Activated gamma-delta T cell (primary cell): Measurements from ENCODE around the gene STK38.

Experiments used
- DNase-seq: peaks from one replicate; lab custom pipeline; 2025; lab: John Stamatoyannopoulos, UW

Gene STK38

DNA sequence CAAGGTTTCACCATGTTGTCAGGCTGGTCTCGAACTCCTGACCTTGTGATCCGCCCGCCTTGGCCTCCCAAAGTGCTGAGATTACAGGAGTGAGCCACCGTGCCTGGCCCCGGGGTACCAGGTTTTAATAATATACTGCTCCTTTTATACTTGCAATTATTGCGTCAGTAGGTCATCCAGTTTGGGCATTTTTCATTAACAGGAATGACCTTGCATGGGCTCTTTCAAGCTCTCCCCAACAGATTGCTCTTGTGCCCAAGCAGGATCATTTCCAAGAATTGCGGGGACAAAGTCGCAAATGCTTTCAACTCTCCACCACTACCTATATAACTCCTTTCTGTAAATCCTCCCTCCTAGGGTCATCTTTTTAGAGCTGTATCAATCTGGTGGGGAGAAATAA lies 23.8 kb downstream of the STK38 start:
- no peak for DNase-seq

DNA sequence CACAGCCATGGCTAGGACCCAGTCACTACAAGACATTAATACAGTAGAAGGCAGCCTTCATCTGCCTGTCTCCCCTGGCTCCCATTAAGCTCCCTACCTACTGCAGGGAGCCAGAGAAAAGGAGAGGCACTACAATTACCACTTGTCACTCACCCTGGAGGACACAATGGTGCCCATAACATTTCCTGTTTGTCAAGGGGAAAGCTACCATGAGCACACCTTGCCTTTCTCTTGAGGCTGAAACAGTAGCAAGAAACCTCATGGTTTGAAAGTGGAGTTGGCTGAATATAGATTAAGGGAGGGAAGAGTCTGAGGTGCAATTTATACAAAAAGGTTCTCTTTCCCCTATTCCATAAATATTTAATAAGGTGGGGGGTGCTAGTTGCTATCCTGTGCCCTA lies 27.9 kb downstream of the STK38 start:
- DNase-seq, result no peak

DNA sequence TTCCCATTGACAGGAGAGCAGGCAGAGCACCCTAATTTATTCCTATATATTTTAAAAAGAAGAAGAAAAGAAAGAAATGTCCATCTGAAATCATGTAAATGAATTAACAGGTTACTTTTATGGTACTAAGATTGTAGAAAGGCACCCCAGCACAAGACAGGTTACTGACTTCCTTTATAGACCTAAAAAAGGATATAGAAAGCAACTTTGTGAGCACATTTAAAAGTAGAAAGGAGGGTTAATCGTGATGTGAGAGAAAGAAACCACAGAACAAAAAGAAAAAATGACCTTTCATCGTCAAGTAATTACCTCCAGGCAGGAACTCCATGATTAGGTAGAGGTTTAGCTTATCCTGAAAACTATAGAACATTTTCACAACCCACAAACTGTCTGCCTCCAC lies 29.9 kb downstream of the STK38 start:
- DNase-seq, result no peak

DNA sequence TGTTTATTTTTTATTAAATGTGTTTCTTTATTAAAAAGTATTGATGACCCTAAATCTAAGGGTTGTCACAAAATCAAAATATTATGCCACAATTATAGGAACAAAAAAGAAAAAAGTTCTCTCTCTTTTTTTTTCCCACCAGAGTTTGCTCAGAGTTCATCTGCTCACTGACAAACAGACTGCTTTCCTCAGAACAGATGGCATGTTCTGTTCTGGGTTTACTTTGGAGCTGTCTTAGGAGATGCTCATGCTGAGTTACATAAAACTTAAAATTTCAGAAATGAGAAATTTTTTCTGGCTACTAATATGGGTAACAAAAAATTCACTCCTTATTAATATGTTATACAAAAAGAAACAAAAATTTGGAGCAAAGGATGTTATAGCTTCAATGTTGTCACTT lies 30.3 kb downstream of the STK38 start:
- DNase-seq, result no peak

DNA sequence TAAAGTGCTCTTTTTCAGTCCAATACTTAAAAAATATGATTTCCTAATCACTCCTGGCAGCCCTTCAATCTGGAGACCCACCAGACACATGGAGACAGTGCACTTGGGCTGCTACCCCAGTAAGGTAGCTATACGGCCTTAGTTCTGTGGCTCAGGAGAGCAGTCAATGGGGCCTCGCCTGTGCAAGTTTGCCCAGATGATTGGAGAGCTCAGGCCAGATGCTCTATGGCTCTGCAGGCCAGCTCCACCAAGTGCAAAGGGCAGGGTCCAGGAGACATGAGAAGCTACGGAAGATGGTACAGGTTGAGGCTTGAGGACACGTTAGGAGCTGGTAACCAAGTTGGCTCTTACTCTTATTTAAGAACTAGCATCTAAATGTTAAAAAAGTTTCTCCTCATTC lies 30.7 kb downstream of the STK38 start:
- DNase-seq, result no peak

DNA sequence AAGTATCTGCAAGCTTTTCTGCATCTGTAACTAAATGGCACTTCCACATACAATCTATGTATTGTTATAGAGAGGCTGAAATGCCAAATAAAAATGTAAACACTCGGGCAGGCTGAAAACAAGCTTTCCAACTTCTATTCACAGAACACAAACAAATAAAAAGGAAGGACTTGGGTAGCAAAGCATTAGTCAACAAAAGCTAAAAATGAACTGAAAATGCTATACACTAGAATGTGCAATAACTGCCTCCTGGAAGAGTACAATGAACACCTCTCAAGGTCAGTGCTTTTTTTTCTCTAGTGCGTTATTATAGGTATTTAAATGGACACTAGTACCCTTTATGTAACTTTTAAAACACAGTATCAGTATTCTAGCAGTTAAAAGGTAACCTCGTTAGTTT lies 31.4 kb downstream of the STK38 start:
- no peak for DNase-seq

DNA sequence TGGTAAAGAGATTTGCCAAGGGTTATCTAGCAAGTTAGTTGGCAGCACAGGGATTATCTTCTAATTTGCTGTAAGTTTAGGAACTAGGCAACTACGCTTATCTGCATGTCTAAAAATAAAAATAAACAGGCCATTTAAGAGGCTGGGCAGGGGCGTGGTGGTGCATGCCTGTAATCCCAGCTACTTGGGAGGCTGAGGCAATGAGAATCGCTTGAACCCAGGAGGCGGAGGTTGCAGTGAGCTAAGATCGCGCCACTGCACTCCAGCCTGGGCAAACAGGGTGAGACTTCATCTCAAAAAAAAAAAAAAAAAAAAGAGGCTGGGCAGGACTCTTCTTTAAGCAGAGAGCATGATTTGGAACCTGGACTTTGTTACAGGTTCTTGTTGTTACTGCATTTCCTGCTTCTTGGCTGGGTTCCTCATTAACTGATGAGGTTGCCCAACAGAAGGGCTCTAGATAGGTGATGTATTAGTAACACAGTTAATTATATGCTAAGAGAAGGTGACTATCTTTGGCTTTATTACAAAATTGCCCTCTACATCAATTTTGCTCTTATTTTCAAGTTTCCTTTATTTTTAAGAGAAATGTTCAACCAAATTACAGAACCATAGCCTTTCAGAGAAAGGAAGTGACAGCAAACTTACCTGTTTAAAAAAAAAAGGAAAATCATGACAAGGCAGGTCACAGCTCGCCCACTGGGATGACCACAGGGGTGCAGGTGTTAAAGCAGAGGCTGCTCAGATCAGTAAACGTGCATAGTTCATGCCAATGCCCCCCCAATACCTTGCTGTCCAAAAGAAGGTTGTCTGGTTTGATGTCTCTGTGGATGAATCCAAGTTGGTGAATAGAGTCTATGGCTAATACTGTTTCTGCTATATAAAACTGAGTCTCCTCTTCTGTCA lies 32.5 kb downstream of the STK38 start:
- no peak for DNase-seq

DNA sequence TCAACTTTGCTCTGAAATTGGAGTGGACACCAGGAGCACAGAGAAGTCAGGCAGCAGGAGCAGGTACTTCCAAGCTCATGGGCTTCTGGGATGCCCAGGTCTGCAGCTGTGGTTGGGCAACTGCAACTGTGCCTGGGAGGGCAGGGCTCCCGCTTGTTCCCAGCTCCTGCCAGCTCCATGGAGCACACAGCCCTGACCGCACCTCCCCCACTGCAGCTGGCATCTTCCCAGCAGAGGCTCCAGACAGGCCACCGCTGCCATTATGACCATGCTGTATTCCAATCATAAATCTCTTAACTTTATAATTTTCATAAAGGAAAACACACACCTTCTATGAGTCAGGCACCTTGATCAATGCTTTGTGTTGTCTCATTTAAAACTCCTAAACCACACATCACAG lies 36.9 kb downstream of the STK38 start:
- no peak for DNase-seq

DNA sequence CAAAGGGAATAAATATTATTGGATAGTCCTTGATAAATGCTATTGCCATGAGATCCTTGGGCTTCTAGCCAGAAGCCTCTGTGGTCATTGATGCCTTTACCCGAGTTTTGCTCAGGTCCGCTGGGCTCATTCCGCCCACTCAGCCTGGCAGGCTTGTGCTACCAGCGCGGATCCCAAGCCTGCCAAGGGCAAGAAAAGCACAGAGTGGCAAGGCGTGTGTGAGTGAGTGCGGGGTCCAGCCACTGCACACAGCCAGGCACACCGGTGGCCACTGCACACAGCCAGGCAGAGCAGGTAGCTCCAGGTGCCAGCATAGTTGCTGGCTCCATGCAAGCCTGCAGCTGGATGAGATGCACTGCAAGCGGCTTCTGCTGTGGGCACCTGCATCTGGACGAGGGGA lies 38.7 kb downstream of the STK38 start:
- no peak for DNase-seq

DNA sequence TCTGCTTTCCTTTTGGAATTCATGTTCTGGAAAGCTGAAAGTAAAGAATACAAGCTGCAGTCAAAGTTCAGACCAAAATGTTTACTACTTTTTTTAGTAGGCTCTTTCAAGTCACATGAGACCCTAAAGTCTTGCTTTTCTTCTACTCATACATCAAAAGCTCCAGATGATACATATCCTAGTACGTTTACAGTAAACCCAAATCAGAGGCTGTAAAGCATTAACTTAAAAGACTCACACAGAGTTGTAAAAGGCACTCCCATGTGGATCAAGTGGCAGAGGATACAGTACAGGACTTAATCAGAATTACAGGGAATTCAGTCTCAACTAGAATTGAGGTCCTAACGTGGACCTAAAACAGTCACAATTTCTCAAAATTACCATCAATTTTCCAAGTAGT lies 40.7 kb downstream of the STK38 start:
- no peak for DNase-seq

DNA sequence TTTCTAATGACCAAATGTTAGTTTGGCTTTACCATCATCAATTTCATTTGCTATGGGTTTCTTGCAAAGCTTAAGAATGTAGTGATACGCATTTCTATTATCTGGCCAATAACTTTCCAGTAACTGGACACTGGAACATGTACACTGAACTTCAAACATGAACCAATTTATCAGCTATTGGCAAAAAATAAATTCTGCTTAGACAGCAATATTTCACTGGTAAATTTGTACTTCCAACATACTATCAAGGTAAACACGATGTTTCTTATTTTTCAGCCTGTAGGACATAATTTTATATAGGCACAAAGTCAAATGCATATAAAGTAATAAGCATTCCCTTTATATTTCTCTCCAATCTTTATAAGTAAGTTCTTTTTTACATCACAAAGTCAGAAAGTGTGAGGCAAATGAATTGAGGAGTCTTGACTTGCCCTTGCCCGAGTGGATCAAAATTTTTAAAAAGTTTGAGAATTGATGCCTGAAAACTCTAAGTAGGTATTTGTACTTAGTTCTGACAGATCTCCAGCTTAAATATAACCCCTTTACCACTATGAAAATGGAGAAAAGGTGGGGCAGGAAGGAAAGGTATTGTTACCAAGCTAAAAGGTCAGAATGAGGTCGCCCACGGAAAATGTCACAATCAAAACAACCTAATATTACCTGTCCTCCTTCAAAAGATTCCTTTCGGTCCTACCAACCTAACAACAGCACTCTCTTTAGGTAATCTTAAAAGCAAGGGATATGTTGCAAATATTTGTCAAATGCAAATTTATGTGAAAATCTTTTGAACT lies 41.3 kb downstream of the STK38 start:
- no peak for DNase-seq

DNA sequence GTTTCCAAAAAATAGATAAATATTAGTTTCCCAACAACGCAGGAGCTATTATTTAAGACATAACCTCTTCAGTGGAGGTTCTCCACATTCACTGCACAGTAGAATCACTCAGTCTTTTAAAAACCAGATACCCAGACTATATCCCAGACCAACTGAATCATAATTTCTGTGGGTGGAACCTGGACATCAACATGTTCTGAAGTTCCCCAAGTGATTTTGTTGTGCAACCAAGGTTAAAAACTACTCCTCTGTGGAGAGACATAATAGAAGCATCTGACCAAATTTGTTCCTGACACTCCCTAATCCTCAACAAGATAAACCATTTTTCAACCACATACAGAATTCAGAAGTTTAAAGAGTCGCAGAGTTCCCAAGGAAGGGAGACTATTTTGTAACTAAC lies 42.3 kb downstream of the STK38 start:
- DNase-seq, result no peak

DNA sequence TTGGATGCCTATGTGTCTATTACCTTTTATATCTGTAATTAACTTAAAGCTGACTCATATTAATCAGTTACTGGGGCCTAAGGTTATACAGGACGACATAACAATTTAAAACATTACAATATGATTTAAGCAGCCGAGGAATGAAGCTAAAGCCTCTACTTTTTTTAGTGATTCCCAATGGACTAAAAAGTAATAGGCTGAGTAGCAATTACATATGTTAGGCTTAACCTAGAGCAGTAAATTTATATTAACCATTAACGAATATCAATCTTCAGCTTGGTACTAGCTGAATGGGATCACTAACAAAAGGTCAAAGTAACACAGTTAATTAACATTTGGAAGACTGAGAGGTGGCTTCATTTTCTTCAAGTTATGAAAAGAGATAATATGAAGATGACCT lies 43.1 kb downstream of the STK38 start:
- no peak for DNase-seq

DNA sequence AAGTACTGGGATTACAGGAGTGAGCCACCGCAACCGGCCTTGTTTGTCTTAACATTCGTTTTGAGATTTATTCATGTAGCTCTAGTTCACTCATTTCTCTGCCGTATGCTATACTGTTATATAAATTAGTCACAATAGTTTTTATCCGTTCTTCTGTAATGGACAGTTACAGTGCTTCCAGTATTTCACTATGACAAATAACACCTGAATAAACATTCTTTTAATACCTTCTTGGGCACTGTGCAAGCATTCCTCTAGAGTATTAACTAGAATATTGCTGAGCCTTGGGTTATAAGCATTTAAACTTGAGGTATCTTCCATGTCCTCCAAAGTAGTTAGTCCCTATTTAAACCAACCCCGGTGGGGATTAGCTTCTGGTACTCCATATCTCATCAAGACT lies 45.6 kb downstream of the STK38 start:
- DNase-seq, result no peak

DNA sequence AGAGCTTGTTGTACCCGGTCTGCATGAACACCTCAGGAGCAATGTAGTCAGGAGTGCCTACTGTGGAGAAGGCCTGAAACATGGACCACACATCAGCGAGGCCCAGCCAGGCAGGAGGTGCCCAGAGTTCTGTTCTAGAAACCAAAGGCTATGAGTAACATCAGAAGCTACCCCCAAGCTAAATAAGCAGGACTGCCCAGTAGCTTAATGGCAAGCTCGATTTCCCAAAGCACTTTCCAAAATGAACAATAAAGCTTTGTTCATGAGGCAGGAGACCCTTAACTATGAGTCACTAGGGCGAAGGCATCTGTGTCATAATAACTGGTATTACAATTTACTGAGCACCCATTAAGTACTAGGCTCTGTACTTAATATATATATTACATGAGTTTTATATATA lies 47.4 kb downstream of the STK38 start:
- DNase-seq, result no peak

DNA sequence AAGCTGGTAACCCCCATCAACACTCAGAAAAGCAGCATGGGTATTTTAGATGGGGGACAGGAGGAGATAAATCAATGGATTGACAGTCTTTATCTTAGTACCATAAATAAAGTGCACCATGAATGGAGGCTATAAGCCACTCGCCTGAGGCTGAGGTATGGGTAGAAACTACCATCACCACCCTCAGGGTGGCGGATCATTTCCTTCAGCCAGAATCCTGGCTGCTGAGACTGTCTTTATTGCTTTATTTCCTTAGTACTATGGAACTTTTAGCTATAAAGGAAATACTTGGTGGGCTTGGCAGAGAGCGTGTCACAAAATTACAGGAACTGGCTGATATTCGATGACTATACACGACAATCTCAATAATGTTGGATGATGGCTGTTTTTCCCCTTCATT lies 52.2 kb downstream of the STK38 start:
- DNase-seq, result no peak

DNA sequence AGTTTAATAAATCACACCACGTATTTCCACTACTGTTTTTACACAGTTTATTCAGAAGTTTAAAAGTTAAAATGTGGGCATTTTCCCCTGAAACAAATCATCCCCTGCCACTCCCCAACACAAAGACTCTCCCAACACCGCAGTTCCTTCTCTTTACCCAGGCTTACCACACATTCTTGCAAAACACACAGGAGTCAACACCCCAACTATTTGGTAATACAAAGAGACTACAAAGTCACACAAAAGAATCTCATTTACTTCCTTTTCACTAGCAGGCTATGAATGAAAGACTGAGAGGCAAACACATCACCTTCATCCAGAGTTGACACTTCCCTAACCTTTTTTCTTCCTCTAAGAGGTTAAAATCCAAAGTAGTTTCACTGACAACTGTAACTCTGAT lies 53.4 kb downstream of the STK38 start:
- DNase-seq, result no peak

DNA sequence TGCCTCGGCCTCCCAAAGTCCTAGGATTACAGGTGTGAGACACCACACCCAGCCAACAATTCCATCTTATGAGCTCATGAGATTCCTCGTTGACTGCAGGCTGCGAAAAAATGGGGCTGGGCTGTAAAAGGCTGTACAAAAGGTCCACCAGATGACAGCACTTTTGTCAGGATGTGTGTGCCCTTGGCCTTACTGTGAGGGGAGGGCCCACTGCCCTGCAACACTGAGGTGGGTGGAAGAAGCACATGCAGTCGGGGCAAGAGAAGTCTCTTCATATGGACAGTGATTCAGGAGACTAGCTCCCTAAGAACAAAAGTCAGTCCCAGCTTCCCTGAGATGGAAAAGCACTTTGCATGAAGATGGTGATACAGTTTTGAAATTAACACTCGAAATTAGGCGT lies 54.0 kb downstream of the STK38 start:
- DNase-seq, result no peak

DNA sequence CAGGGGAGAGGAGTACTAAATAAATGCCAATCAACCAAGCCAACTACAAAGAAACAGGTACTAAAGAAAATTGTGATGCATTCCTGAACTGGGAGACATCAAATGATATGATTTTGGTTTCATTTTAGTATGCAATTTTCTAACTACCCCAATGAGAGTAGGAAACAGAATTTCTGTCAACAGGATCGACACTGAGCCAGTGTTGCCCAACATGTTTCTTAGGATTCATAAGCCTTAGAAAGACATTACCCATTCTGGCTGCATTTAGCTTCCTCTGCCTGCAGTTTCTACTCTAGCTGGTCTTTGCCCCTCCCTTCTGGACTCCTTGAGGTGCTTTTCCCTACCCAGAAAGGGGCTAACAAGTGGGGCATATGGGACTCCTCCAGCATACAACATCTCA lies 54.7 kb downstream of the STK38 start:
- no peak for DNase-seq

DNA sequence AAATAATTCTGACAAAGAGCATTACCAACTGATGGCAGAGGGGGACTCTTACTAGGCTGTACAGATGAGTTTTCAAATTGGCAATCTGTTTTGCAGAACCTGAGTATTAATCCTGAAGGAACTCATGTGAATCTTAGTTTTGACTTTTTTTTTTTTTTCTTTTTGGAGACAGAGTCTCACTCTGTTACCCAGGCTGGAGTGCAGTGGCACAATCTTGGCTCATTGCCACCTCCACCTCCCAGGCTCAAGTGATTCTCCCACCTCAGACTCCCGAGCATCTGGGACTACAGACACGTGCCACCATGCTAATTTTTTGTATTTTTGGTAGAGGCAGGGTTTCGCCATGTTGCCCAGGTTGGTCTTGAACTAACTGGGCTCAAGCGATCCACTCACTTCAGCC lies 55.2 kb downstream of the STK38 start:
- no peak for DNase-seq

DNA sequence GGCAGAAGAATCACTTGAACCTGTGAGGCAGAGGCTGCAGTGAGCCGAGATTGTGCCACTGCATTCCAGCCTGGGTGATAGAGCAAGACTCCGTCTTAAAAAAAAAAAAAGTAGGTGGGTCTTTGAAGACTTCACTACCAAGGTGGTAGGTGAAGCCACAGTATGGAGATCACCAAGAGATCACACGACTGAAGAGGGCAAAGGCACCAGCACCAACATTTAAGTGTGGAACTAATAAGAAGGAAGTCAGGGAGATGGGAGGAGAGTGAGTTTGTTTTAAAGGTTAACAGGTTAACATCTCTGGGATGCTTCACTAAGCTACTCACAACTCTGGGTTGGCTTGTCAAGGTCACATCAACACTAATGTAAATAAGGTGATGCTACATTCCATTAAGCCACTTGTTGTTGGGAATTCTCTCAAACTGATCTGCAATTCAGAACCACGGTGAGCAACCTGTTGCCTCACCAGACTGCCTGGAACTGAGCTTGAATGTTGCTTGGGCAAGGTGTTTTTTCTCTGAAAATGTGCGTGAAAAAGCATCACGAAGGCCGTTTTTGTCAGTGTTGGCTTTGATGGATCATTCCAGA lies 55.8 kb downstream of the STK38 start:
- no peak for DNase-seq

DNA sequence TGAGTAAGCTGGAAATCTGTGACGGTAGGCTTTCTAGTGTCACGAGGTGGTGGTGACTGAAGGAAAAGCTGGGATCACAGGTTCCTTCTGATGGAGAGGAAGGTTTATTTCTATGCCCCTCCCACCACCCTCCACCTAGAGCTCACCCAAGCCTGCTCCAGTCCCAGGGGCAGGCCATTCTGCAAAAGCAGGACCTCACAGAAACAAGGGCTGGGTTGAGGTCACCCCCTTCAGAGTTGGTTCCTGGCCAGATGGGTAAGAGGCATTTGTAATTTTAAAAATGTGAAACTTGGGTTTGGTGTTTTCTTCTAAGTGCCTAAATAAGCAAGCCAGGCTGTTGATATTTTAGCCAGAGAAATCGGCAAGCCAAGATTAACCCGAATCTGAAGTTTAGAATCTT lies 57.9 kb downstream of the STK38 start:
- no peak for DNase-seq

DNA sequence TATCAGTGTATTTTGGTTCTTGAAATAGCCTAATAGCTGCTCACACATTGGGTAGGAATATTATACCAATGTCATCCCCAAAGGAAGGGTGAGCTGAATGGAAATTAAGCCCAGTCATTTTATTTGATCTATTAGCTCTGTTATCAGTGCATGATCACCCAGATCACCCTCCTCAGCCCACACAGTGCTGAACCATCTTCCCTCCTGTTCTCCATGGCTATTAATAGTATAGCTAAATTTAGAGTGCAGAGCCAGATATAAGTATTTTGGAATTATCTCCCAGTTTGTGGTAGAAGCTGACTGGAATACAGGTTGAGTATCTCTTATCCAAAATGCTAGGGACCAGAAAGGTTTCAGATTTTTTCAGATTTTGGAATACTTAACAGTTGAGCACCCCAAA lies 59.1 kb downstream of the STK38 start:
- DNase-seq, result no peak
